Measurements from ENCODE around the gene KLHL14. TPM values are rescaled to one million over a fixed set of nuclear protein-coding genes. Genes with fewer than 3 reads are reported as not detected.
A peak's percentile ranks its signal among the peaks of the same experiment; 100 is the strongest.

The KLHL14 gene
- total RNA-seq, 1 experiment from 2014 or later = not detected

DNA sequence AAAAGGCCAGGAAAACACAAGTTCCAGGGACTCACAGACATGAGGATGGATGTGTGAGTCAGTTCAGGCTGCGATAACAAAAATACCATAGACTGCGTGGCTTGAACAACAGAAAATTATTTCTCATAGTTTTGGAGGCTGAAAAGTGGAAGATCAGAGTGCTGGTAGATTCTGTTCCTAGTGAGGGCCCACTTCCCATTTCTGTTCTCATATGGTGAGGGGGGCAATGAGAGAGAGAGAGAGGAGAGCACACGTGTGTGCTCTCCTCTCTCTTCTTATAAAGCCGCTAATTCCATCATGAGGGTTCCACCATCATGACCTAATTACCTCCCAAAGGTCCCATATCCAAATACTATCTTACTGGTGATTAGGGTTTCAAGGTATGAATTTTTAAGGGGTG is 23.0 kb downstream of the KLHL14 start:
- intact Hi-C loops (cut with micrococcal nuclease) = no loop called here
- Mint-ChIP-seq H3K4me1 (ENCODE audit: insufficient read depth, unreplicated experiment) (no peaks in the 10 kb centered on the region), H3K4me3 (ENCODE audit: unreplicated experiment) (no peak overlapping the region), H3K27me3 (ENCODE audit: insufficient read depth, unreplicated experiment) (peaks cover 64% of the 10 kb centered on the region), H3K27ac (ENCODE audit: low read depth, unreplicated experiment) (no peak overlapping the region), H3K36me3 (ENCODE audit: insufficient read depth, unreplicated experiment) (peaks cover 6% of the 10 kb centered on the region), H3K9me3 (ENCODE audit: unreplicated experiment) (no peaks in the 10 kb centered on the region)
- POLR2A ChIA-PET = no interaction called here
- CTCF ChIA-PET = no interaction called here
- BruUV-seq (replicated peaks) = no TSS peak
- no peak for DNase-seq (ENCODE audit: unreplicated experiment)
- TF ChIP-seq, protein P1, sequence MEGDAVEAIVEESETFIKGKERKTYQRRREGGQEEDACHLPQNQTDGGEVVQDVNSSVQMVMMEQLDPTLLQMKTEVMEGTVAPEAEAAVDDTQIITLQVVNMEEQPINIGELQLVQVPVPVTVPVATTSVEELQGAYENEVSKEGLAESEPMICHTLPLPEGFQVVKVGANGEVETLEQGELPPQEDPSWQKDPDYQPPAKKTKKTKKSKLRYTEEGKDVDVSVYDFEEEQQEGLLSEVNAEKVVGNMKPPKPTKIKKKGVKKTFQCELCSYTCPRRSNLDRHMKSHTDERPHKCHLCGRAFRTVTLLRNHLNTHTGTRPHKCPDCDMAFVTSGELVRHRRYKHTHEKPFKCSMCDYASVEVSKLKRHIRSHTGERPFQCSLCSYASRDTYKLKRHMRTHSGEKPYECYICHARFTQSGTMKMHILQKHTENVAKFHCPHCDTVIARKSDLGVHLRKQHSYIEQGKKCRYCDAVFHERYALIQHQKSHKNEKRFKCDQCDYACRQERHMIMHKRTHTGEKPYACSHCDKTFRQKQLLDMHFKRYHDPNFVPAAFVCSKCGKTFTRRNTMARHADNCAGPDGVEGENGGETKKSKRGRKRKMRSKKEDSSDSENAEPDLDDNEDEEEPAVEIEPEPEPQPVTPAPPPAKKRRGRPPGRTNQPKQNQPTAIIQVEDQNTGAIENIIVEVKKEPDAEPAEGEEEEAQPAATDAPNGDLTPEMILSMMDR (IDR thresholded peaks at IDR 0.05; ENCODE audit: unreplicated experiment) = no peak

GRCh38 chr18:32742579-32742978 is 30.2 kb downstream of the KLHL14 start:
- no peak for DNase-seq (ENCODE audit: unreplicated experiment)

GRCh38 chr18:32735781-32736180 is 37.0 kb downstream of the KLHL14 start:
- Mint-ChIP-seq H3K27me3 (ENCODE audit: insufficient read depth, unreplicated experiment) (peaks cover 10% of the 10 kb centered on the region), H3K27ac (ENCODE audit: low read depth, unreplicated experiment) (no peak overlapping the region), H3K36me3 (ENCODE audit: insufficient read depth, unreplicated experiment) (no peaks in the 10 kb centered on the region), H3K4me3 (ENCODE audit: unreplicated experiment) (no peak overlapping the region), H3K9me3 (ENCODE audit: unreplicated experiment) (no peaks in the 10 kb centered on the region), H3K4me1 (ENCODE audit: insufficient read depth, unreplicated experiment) (peaks cover 15% of the 10 kb centered on the region)
- TF ChIP-seq, protein P1 (IDR thresholded peaks at IDR 0.05; ENCODE audit: unreplicated experiment) = no peak
- peak; percentile 43 for DNase-seq (ENCODE audit: unreplicated experiment)
- intact Hi-C loops (cut with micrococcal nuclease) = no loop called here
- no TSS peak for BruUV-seq (replicated peaks)
- POLR2A ChIA-PET = no interaction called here
- CTCF ChIA-PET = interaction anchor here (2.5 kb wide), 1 partner anchor 21 kb away, joined by 14 read pairs; no protein-coding TSS in a partner anchor

More at GRCh38 chr18:32742579-32742978, 30.2 kb downstream of the KLHL14 start:
- H3K9me3 Mint-ChIP-seq (ENCODE audit: unreplicated experiment) = no peaks in the 10 kb centered on the region
- H3K36me3 Mint-ChIP-seq (ENCODE audit: insufficient read depth, unreplicated experiment) = no peaks in the 10 kb centered on the region
- no TSS peak for BruUV-seq (replicated peaks)
- ChIA-PET POLR2A (interaction anchor here (0.5 to 0.6 kb wide), 2 partner anchors 18 to 150 kb away, joined by 3 read pairs; no protein-coding TSS in a partner anchor), CTCF (interaction anchor here (0.6 to 0.9 kb wide), 2 partner anchors 8 to 26 kb away, joined by 4 read pairs; no protein-coding TSS in a partner anchor)
- H3K27me3 Mint-ChIP-seq (ENCODE audit: insufficient read depth, unreplicated experiment) = peaks cover 66% of the 10 kb centered on the region
- no peaks in the 10 kb centered on the region for H3K4me1 Mint-ChIP-seq (ENCODE audit: insufficient read depth, unreplicated experiment)
- TF ChIP-seq, protein P1 (IDR thresholded peaks at IDR 0.05; ENCODE audit: unreplicated experiment) = no peak
- H3K27ac Mint-ChIP-seq (ENCODE audit: low read depth, unreplicated experiment) = no peak overlapping the region
- intact Hi-C loops (cut with micrococcal nuclease) = no loop called here
- H3K4me3 Mint-ChIP-seq (ENCODE audit: unreplicated experiment) = no peak overlapping the region

- Mint-ChIP-seq H3K9me3 (ENCODE audit: unreplicated experiment) (no peaks in the 10 kb centered on the region), H3K27me3 (ENCODE audit: insufficient read depth, unreplicated experiment) (no peaks in the 10 kb centered on the region), H3K36me3 (ENCODE audit: insufficient read depth, unreplicated experiment) (no peaks in the 10 kb centered on the region)
Measured at GRCh38 chr18:32734442-32734841, 38.4 kb downstream of the KLHL14 start.

More at GRCh38 chr18:32734442-32734841, 38.4 kb downstream of the KLHL14 start:
- TF ChIP-seq, protein P1 (IDR thresholded peaks at IDR 0.05; ENCODE audit: unreplicated experiment) = no peak
- intact Hi-C loops (cut with micrococcal nuclease) = no loop called here
- no peak overlapping the region for H3K27ac Mint-ChIP-seq (ENCODE audit: low read depth, unreplicated experiment)
- ChIA-PET POLR2A (no interaction called here), CTCF (interaction anchor here (1.2 kb wide), 1 partner anchor 463 kb away, joined by 3 read pairs; no protein-coding TSS in a partner anchor)
- no peak overlapping the region for H3K4me3 Mint-ChIP-seq (ENCODE audit: unreplicated experiment)
- peaks cover 22% of the 10 kb centered on the region for H3K4me1 Mint-ChIP-seq (ENCODE audit: insufficient read depth, unreplicated experiment)
- no peak for DNase-seq (ENCODE audit: unreplicated experiment)
- no TSS peak for BruUV-seq (replicated peaks)
